Measurements from ENCODE around the gene TPRG1L.

TPRG1L gene

GRCh38 chr1:3630161-3630611 lies 5.4 kb downstream of the TPRG1L start:
- no peak for DNase-seq

- no peak for DNase-seq
These were observed 6.1 kb downstream of the TPRG1L start for GRCh38 chr1:3630914-3631313.

- DNase-seq: no peak
These were observed 6.8 kb downstream of the TPRG1L start for GRCh38 chr1:3631320-3632260.

GRCh38 chr1:3632298-3632697 lies 7.5 kb downstream of the TPRG1L start:
- no peak for DNase-seq

- no peak for DNase-seq
These were observed 8.0 kb downstream of the TPRG1L start for GRCh38 chr1:3632716-3633343.

DNA sequence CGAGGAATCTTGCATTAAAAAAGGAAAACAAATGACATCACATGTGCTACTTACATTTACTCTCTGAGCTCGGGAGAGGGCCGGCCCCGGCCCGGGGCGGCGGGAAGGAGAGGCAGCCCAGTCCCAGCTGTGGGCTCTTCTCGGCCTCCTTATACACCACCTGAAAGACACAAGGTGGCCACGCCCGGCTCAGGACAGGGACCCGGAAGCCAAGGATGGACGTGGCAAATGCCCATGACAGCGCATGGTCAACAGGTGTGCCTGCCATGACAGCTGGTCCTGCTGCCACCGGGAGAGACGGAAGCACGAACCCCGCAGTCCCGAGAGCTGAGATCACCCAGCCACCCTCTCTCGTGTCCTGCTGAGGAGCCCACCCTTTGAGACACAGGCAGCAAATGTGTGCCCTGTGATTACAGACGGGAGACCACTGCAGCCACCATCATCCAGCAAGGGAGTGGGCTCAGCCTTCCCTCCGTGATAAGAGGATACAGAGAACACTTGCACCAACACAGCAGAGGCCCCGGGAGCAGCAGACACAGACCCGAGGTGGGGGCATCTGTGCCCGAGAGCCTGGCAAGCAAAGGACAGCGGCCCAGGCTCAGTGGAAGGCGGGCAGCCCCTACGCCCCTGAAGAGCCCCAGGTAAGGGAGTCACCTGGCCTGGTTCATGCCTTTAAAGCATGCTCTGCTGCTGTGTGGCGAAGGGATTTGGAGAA lies 8.7 kb downstream of the TPRG1L start:
- DNase-seq: no peak

DNA sequence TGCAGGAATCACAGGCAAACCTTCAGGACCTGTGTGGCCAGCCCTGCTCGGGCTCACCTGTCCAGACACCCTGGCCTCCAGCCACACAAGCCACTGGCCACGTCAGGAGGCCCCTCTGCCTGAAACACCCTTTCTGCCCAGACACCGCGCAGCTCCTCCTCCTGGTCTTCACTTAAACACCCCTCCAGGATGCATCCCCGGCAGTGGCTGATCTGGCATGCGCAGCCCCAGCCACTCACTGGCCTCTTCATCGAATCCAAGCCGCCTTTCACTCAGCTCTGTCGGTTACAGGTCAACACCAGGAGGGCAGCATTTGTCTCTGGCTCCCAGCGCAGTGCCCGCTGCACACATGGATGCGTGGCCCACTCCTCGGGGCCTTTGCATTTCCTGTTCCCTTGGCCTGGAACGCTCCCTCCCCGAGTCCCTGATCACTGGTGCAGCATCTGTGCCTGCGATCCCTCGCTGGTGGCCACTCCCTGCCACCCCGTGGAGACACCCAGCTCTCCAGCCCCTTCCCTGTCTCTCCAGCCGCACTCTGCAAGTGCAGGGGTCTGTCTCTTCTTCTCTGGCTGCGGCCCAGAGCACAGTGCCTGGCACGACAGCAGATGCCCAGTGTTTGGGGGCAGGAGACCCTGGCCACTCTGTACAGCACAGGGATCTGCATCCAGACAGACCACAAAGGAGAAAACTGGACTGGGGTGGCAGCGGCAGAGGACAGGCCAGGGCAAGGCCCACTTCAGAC lies 9.4 kb downstream of the TPRG1L start:
- no peak for DNase-seq

DNA sequence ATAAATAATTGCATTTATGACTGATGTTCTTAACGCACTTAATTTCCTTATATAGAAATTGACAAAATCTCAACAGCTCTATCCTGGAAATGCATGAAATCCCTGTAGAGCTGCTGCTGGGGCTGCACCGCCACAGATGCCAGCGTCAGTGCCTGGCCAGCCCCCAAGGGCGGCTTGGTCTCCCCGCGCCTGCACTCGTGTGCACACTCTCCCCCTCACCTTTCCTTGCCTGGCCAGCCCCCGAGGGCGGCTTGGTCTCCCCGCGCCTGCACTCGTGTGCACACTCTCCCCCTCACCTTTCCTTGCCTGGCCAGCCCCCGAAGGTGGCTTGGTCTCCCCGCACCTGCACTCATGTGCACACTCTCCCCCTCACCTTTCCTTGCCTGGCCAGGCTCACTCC lies 11.3 kb downstream of the TPRG1L start:
- DNase-seq: no peak

GRCh38 chr1:3636531-3636930 lies 11.7 kb downstream of the TPRG1L start:
- no peak for DNase-seq

GRCh38 chr1:3638027-3638426 lies 13.2 kb downstream of the TPRG1L start:
- DNase-seq: no peak

DNA sequence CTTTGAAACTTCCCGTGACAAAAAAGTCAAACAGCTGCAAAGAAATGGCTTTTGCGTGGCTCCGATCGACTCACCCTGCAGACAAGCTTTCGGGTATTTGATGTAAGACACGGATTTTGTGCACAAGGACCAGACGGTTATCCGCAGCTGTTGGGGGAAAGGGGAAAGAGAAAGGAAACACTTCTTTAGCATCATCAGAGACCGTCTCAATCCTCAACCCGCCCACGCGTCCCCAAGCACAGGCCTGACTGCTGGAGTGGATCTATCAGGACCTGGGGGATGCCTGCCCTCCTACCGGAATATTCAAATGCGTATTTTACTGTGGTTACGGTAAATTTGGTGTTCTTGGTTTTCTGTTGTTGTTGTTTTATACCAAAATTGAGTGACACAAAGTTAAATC lies 13.9 kb downstream of the TPRG1L start:
- no peak for DNase-seq

GRCh38 chr1:3639397-3639911 lies 14.6 kb downstream of the TPRG1L start:
- DNase-seq: no peak

- no peak for DNase-seq
These were observed 15.5 kb downstream of the TPRG1L start for GRCh38 chr1:3640121-3640837.

DNA sequence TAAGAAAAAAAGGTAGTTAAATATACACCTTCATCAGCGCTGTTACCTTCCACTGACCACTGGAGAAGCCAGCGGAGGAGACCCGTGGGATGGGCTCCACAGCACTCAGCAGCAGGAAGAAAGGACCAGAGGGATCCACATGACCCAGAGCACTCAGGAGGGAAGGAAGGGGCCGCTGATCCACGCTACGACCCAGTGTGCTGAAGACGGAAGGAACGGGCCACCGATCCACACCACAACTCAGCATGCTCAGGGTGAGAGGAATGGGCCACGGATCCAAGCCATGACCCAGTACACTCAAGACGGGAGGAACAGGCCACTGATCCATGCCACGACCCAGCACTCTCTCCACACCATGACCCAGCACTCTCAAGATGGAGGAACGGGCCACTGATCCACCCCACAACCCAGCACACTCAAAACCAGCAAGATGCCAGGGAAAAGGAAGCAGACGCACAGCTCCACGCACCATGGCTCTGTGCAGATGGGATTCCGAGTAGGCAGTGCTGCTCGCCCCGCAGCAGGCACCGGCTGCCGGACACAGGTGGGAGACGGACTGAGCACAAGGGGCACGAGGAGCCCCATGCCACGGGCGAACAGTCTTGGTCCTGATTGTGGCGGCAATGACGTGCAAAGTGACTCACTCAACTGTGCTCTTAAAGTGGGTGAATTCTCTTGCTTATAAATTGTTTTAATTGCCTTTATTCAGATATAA lies 16.4 kb downstream of the TPRG1L start:
- DNase-seq: no peak

GRCh38 chr1:3641816-3642215 lies 17.0 kb downstream of the TPRG1L start:
- no peak for DNase-seq

DNA sequence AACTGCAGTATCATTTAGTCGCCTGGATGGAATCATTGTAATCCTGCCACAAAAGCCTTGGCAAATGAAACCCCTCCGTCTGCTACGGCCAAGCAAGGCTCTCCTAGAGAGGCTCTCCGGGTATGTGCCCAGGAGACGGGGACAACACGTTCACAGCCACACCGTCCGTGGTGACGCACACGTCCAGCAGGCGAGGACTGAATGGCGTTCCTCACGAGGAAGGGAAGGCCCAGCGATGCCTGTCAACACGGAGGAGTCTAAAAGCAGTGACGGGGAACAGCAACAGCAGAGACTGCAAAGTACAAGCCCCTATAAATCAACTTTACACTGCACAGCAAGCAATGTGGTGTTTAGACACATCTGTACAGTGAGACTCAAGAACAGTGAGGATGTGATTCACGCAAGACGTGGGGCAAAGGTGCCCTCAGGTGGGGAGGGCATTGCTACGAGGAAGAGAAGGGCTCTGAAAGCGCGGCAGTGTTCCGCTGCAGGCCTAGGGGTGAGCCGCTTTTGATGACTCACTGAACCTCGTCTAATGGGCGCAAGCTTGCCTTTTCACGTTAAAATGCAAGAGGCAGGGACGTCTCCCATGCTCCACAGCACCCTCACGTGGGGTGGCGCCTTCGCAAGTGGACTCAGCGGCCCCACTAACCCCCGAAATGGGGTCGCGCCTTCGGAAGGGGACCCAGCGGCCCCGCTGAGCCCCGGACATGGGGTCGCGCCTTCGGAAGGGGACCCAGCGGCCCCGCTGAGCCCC lies 18.3 kb downstream of the TPRG1L start:
- DNase-seq: no peak

- DNase-seq: no peak
These were observed 19.5 kb downstream of the TPRG1L start for GRCh38 chr1:3644273-3644672.

- DNase-seq: no peak
These were observed 20.4 kb downstream of the TPRG1L start for GRCh38 chr1:3645247-3645646.

DNA sequence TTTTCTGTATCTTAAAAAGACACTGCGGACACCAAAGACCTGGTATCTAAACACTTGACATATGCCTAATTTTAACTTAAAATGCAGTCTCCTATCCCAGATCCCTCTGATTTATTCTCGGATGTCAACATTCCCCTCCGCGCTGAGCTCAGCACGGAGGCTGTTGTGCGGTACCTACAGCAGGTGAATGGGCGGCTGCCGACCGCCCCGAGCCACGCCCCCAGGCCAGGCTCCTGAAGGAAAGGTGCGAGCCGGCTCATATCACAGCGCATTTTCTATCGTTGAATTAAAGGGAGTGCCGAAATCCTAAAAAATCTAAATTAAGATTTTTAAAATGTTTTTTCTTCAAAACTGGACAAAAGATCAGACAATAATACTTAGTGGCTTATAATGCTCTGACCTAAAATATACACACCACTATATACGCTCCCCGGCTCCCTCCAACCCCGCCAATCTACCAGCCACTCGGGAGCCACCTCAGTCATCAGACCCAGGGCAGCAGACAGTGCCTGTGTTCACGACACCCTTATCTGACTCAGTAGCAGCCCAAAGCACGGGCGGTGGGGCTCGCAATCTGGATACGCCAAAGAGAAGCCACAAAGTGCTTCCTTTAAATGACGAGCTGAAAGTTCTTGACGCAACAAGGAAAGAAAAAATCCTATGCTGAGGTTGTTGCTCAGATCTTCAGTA lies 21.0 kb downstream of the TPRG1L start:
- no peak for DNase-seq

- DNase-seq: no peak
These were observed 21.8 kb downstream of the TPRG1L start for GRCh38 chr1:3646596-3646995.

Measured in HCEC 1CT (cell line).